Measurements from ENCODE around the gene COL9A2.

- TF ChIP-seq POLR2A (IDR thresholded peaks at IDR 0.05; ENCODE audit: low read depth, low read length) (no peak), POLR2AphosphoS5 (IDR thresholded peaks at IDR 0.05; ENCODE audit: low read depth, low read length) (no peak)
Observed at GRCh38 chr1:40318476-40318875, 1.4 kb upstream of the COL9A2 start.

Measured in GM12891 (cell line).